GM12878 (cell line): Measurements from ENCODE around the gene KIAA0825. TPM values are rescaled to one million over a fixed set of nuclear protein-coding genes. Genes with fewer than 3 reads are reported as not detected.

Experiments used
- ATAC-seq: fragments of 200-7000 bp; cut with Tn5 transposase; 3 replicates; pipeline ENCODE4 v1.9.1; 2020; ENCODE audit warnings: mild to moderate bottlenecking, moderate library complexity
- BruUV-seq: library from RNA; stranded (reverse); fragments of 400-500 nt; replicated peaks from 2 replicates; lab custom pipeline; 2021; lab: Mats Ljungman, UMichigan
- CTCF ChIA-PET: fragments of 300-600 bp; sonication (Branson Sonifier 250); formaldehyde crosslinking; extraction: SDS; loops from one replicate; lab custom pipeline; 2021; ENCODE audit warnings: inconsistent platforms; lab: Yijun Ruan, JAX
- POLR2A ChIA-PET: fragments of 350-600 bp; formaldehyde crosslinking; extraction: SDS; loops from one replicate; lab custom pipeline; 2021; ENCODE audit warnings: inconsistent platforms; lab: Charles Lee
- RAD21 ChIA-PET: fragments of 300-600 bp; sonication (Branson Sonifier 250); formaldehyde crosslinking; loops from one replicate; lab custom pipeline; 2023; ENCODE audit warnings: antibody characterized with exemption; ENCODE audit not compliant: unreplicated experiment; lab: Charles Lee
- SMC1A ChIA-PET: fragments of 300-600 bp; sonication (Branson Sonifier 250); formaldehyde crosslinking; loops from one replicate; lab custom pipeline; 2023; ENCODE audit not compliant: unreplicated experiment, uncharacterized antibody; lab: Charles Lee
- DNase-seq: peaks from one replicate; pipeline ENCODE4 v3.0.0-alpha.2; 2011; ENCODE audit warnings: low read depth, low spot score
- FAIRE-seq: peaks from 3 replicates; lab custom pipeline; 2011; peaks lifted over from hg19 to GRCh38; lab: Jason Lieb, UNC
- H2AFZ ChIP-seq: 2 replicates; pipeline ENCODE4 v1.6.0; 2011; ENCODE audit warnings: low read depth, low read length, control low read depth; ENCODE audit not compliant: control insufficient read depth
- H3K27ac ChIP-seq: 2 replicates; pipeline ENCODE4 v1.5.1; 2011; ENCODE audit warnings: control low read depth; ENCODE audit not compliant: control insufficient read depth, insufficient read depth
- H3K27me3 ChIP-seq, 2 experiments: replicated peaks in 1 of 2; 2 replicates each; pipeline versions ENCODE4 v1.6.0 to v1.6.1; 2011; ENCODE audit warnings: low read length in 1 of 2; ENCODE audit not compliant: control insufficient read depth in 2 of 2, insufficient read depth in 2 of 2
- H3K36me3 ChIP-seq, 2 experiments: 2 replicates each; pipeline ENCODE4 v1.5.1; 2011; ENCODE audit warnings: low read length in 1 of 2; ENCODE audit not compliant: control insufficient read depth in 2 of 2, insufficient read depth in 2 of 2
- H3K4me1 ChIP-seq: 2 replicates; pipeline ENCODE4 v1.6.1; 2011; ENCODE audit warnings: mild to moderate bottlenecking, low read length, moderate library complexity, mixed read lengths; ENCODE audit not compliant: control insufficient read depth, insufficient read depth
- H3K4me2 ChIP-seq: 2 replicates; pipeline ENCODE4 v1.6.0; 2011; ENCODE audit warnings: control low read depth; ENCODE audit not compliant: control insufficient read depth, insufficient read depth
- H3K4me3 ChIP-seq: fragments of 200-600 bp; sonication (generic); 2 replicates; pipeline ENCODE4 v1.5.1; 2016
- H3K79me2 ChIP-seq: 2 replicates; pipeline ENCODE4 v1.6.0; 2011; ENCODE audit warnings: low read length; ENCODE audit not compliant: control insufficient read depth, insufficient read depth
- H3K9ac ChIP-seq: 2 replicates; pipeline ENCODE4 v1.8.0; 2011; ENCODE audit warnings: low read length, control low read depth, mixed read lengths; ENCODE audit not compliant: control insufficient read depth, insufficient read depth
- H3K9me3 ChIP-seq: replicated peaks from 3 replicates; pipeline ENCODE4 v1.5.1; 2011; ENCODE audit warnings: mild to moderate bottlenecking, low read length; ENCODE audit not compliant: control insufficient read depth, insufficient read depth
- H4K20me1 ChIP-seq: 2 replicates; pipeline ENCODE4 v1.6.0; 2011; ENCODE audit not compliant: control insufficient read depth, insufficient read depth
- CBFB ChIP-seq: IDR thresholded peaks from 2 replicates; pipeline ENCODE4 v1.6.1; 2016; ENCODE audit warnings: antibody characterized with exemption, low read depth
- CREB1 ChIP-seq: IDR thresholded peaks from 2 replicates; pipeline ENCODE4 v1.6.1; 2012; ENCODE audit warnings: low read depth, mild to moderate bottlenecking, inconsistent platforms
- EED ChIP-seq: sonication (generic); IDR thresholded peaks from 2 replicates; pipeline ENCODE4 v1.6.1; 2016; ENCODE audit warnings: antibody characterized with exemption, low read depth
- FOXK2 ChIP-seq: fragments of 450-650 bp; IDR thresholded peaks from 2 replicates; pipeline ENCODE4 v1.6.1; 2017; ENCODE audit warnings: mild to moderate bottlenecking, moderate library complexity
- FOXM1 ChIP-seq: IDR thresholded peaks from 2 replicates; pipeline ENCODE4 v1.6.1; 2012; ENCODE audit warnings: low read depth, mild to moderate bottlenecking, inconsistent platforms, low read length, moderate library complexity
- HDGF ChIP-seq: fragments of 450-650 bp; IDR thresholded peaks from 2 replicates; pipeline ENCODE4 v1.6.1; 2016; ENCODE audit warnings: antibody characterized with exemption
- KLF5 ChIP-seq: fragments of 450-650 bp; IDR thresholded peaks from 2 replicates; pipeline ENCODE4 v1.6.1; 2014; ENCODE audit warnings: mild to moderate bottlenecking; ENCODE audit not compliant: partially characterized antibody
- MYB ChIP-seq: fragments of 150-350 bp; IDR thresholded peaks from 2 replicates; pipeline ENCODE4 v1.6.1; 2014; ENCODE audit warnings: mild to moderate bottlenecking, low read depth, low read length, borderline replicate concordance
- NFYA ChIP-seq: IDR thresholded peaks from 2 replicates; pipeline ENCODE4 v1.6.1; 2011; ENCODE audit warnings: low read depth, mild to moderate bottlenecking, low read length, improper control_type of control experiment, borderline replicate concordance
- NRF1 ChIP-seq: conservative IDR thresholded peaks from 2 replicates; pipeline ENCODE4 v1.6.1; 2011; ENCODE audit warnings: mild to moderate bottlenecking, low read depth, low read length, improper control_type of control experiment
- RBBP5 ChIP-seq: fragments of 200-600 bp; sonication (generic); conservative IDR thresholded peaks from 2 replicates; pipeline ENCODE4 v1.6.1; 2016
- ZNF274 ChIP-seq: IDR thresholded peaks from one replicate; pipeline ENCODE4 v1.8.0; 2011; ENCODE audit not compliant: insufficient read length, insufficient read depth
- ZNF687 ChIP-seq: fragments of 450-650 bp; IDR thresholded peaks from 2 replicates; pipeline ENCODE4 v1.6.1; 2017; ENCODE audit warnings: mild to moderate bottlenecking, moderate library complexity
- in situ Hi-C: fragments of 300-500 bp; cut with MboI; formaldehyde crosslinking; loops from 9 replicates; pipeline ENCODE4 v1.14.3; 2018; ENCODE audit warnings: mixed read lengths
- intact Hi-C: fragments of 100-400 bp; cut with micrococcal nuclease; formaldehyde crosslinking; loops from one replicate; pipeline ENCODE4 v1.14.2; 2022; ENCODE audit not compliant: unreplicated experiment
- polyA plus RNA-seq, 11 experiments: library from polyadenylated mRNA; depleted of rRNA in 4 of 11; unstranded in 6 of 11; stranded (reverse) in 5 of 11; fragments of >200 nt; fragmentation: Nextera tagmentation in 4 of 11; fragmentation: Illumina TruSeq in 1 of 11; extraction: Ambion mirVana in 4 of 11; extraction: Trizol in 1 of 11; gene quantifications; 1 replicate in 1 of 11; 2 replicates in 10 of 11; pipeline versions ENCODE4 v1.2.1 to v1.2.3, GENCODE V29; 2011 to 2016; ENCODE audit warnings: inconsistent platforms in 2 of 11, missing spikeins in 2 of 11, low read depth in 1 of 11
- total RNA-seq, 4 experiments: library from RNA; depleted of rRNA in 3 of 4; stranded (reverse); fragments of >200 nt in 3 of 4; fragmentation: Illumina TruSeq in 1 of 4; extraction: Trizol in 1 of 4; gene quantifications; 2 replicates each; pipeline versions ENCODE4 v1.2.1 to v1.2.3, GENCODE V29; 2013 to 2021
- TF ChIP-seq, protein P1 (sequence below): IDR thresholded peaks from 2 replicates; pipeline ENCODE4 v1.6.1; 2011; ENCODE audit warnings: borderline replicate concordance, low read depth, mild to moderate bottlenecking, moderate library complexity, mixed read lengths, low read length; ENCODE audit not compliant: insufficient read depth; ENCODE audit errors: extremely low read length

Gene KIAA0825
- total and polyA plus RNA-seq, 10 of the 15 experiments (the other 5 are each of a cell fraction or from before 2014, with no cell fraction given) = 0.55 to 1.9 (median 1.5) TPM

DNA sequence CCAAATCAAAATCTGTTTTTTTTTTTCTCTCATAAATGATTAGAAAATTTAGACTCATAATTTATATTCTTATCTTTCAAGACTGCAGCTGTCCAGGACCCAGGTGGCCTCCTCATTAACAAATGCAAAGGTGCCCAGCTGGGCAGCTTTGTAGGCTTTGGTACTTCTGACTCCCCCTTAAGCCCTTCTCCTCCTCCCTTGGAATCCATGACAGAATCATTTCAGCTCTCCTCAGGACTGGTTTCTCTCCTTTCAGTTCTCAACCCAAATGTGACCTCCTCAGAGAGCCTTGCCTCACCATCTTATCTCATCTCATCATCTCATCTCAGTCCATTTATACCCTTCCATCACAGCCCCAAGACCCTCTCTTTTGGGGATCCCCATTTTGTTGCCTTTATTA lies 221.7 kb downstream of the KIAA0825 start:
- Histone ChIP-seq H3K36me3 (no peaks in the 10 kb centered on the region), H3K27ac (no peak overlapping the region), H3K4me1 (no peaks in the 10 kb centered on the region), H3K4me3 (no peak overlapping the region), H3K79me2 (no peaks in the 10 kb centered on the region), H3K9ac (no peak overlapping the region), H2AFZ (no peak overlapping the region), H3K27me3 (no peaks in the 10 kb centered on the region), H3K4me2 (no peak overlapping the region), H4K20me1 (no peaks in the 10 kb centered on the region), H3K9me3 (no peaks in the 10 kb centered on the region)
- intact Hi-C loops (loop anchor here (5.0 kb wide), 1 partner anchor 341 kb away; no protein-coding TSS in a partner anchor), in situ Hi-C loops (no loop called here)
- ATAC-seq (no peak), FAIRE-seq (no peak), DNase-seq (no peak)
- ChIA-PET CTCF (no interaction called here), RAD21 (no interaction called here), POLR2A (no interaction called here), SMC1A (interaction anchor here (1.0 kb wide), 1 partner anchor 128 kb away, joined by 4 read pairs; no protein-coding TSS in a partner anchor)
- no TSS peak for BruUV-seq
- TF ChIP-seq, protein P1, sequence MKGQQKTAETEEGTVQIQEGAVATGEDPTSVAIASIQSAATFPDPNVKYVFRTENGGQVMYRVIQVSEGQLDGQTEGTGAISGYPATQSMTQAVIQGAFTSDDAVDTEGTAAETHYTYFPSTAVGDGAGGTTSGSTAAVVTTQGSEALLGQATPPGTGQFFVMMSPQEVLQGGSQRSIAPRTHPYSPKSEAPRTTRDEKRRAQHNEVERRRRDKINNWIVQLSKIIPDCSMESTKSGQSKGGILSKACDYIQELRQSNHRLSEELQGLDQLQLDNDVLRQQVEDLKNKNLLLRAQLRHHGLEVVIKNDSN = no peak
- no peak for TF ChIP-seq RBBP5
- TF ChIP-seq KLF5 = no peak
- no peak for TF ChIP-seq NRF1
- TF ChIP-seq FOXK2 = no peak
- TF ChIP-seq MYB = no peak
- no peak for TF ChIP-seq CBFB
- TF ChIP-seq ZNF274 = no peak
- no peak for TF ChIP-seq CREB1
- no peak for TF ChIP-seq HDGF
- TF ChIP-seq FOXM1 = no peak
- no peak for TF ChIP-seq NFYA
- TF ChIP-seq ZNF687 = no peak
- TF ChIP-seq EED = no peak
